ENCODE data around the gene PAX8. TPM values are rescaled to one million over a fixed set of nuclear protein-coding genes. Genes with fewer than 3 reads are reported as not detected.

Gene PAX8
- total RNA-seq, 4 donors from 2014 or later = 2.3 to 7.7 (median 5.6) TPM

- Histone ChIP-seq H3K4me1 (peaks cover 11% of the 10 kb centered on the region), H3K9me3 (no peaks in the 10 kb centered on the region), H3K27me3 (no peaks in the 10 kb centered on the region), H3K27ac (no peak overlapping the region), H3K36me3 (peaks cover 4% of the 10 kb centered on the region), H3K4me3 (no peak overlapping the region)
- no peak for DNase-seq (ENCODE audit: low spot score in 2 of 2)
- TF ChIP-seq EP300 (IDR thresholded peaks at IDR 0.05) (no peak), POLR2A (IDR thresholded peaks at IDR 0.05) (no peak), POLR2AphosphoS5 (IDR thresholded peaks at IDR 0.05) (no peak), CTCF (IDR thresholded peaks at IDR 0.05) (no peak)
- WGBS = 93% methylated on average over 7 of the region's 8 CpGs
Measured at GRCh38 chr2:113183264-113183663, 95.5 kb downstream of the PAX8 start.

DNA sequence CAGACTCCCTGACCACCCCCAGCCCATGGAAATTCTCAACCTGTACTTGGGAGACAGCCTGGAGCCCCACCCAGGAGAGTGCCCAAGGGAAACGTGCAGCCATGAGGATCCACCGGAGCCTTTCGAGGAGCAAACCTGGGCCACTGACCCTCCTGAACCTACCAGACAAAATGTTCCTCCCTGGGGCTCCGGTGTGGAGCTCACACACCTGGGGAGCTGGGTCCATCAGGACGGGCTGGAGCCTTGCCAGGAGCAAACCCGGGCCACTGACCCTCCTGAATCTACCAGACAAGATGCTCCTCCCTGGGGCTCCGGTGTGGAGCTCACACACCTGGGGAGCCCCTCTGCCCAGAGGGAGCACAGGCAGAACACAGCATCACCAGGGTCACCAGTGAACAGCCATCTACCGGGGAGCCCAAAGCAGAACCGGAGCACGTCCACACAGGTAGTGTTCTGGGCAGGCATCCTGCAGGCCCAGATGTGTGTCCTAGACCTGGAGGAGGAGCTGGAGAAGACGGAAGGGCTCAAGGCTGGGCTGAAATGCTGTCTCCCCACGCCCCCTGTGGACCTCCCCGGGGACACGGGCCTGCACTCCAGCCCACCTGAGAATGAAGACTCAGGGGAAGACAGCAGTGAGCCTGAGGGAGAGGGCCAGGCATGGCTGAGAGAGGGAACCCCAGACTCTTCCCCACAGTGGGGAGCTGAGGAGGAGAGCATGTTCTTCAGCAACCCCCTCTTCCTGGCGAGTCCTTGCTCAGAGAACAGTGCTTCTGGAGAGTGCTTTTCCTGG lies 96.1 kb downstream of the PAX8 start:
- H3K36me3 ChIP-seq = peaks cover 4% of the 10 kb centered on the region
- no peaks in the 10 kb centered on the region for H3K9me3 ChIP-seq
- no peak overlapping the region for H3K27ac ChIP-seq
- DNase-seq (ENCODE audit: low spot score in 2 of 2) = no peak
- no peaks in the 10 kb centered on the region for H3K27me3 ChIP-seq
- peaks cover 11% of the 10 kb centered on the region for H3K4me1 ChIP-seq
- 80% methylated on average over 10 of the region's 15 CpGs for whole genome bisulfite sequencing
- no peak overlapping the region for H3K4me3 ChIP-seq
- TF ChIP-seq POLR2AphosphoS5 (IDR thresholded peaks at IDR 0.05) = no peak
- TF ChIP-seq POLR2A (IDR thresholded peaks at IDR 0.05) = no peak
- no peak for TF ChIP-seq EP300 (IDR thresholded peaks at IDR 0.05)

- Histone ChIP-seq H3K4me1 (peaks cover 11% of the 10 kb centered on the region), H3K9me3 (no peaks in the 10 kb centered on the region), H3K27me3 (no peaks in the 10 kb centered on the region), H3K27ac (no peak overlapping the region), H3K36me3 (peaks cover 4% of the 10 kb centered on the region), H3K4me3 (no peak overlapping the region)
- peak in 1 of 2 donors; percentile 41 for DNase-seq (ENCODE audit: low spot score in 2 of 2)
- WGBS = 60% methylated on average over 8 of the region's 8 CpGs
- no peak for TF ChIP-seq CTCF (IDR thresholded peaks at IDR 0.05)
- no peak for TF ChIP-seq EP300 (IDR thresholded peaks at IDR 0.05)
- TF ChIP-seq POLR2AphosphoS5 (IDR thresholded peaks at IDR 0.05) = no peak
- TF ChIP-seq POLR2A (IDR thresholded peaks at IDR 0.05) = no peak
Measured at GRCh38 chr2:113181258-113182051, 97.3 kb downstream of the PAX8 start.

DNA sequence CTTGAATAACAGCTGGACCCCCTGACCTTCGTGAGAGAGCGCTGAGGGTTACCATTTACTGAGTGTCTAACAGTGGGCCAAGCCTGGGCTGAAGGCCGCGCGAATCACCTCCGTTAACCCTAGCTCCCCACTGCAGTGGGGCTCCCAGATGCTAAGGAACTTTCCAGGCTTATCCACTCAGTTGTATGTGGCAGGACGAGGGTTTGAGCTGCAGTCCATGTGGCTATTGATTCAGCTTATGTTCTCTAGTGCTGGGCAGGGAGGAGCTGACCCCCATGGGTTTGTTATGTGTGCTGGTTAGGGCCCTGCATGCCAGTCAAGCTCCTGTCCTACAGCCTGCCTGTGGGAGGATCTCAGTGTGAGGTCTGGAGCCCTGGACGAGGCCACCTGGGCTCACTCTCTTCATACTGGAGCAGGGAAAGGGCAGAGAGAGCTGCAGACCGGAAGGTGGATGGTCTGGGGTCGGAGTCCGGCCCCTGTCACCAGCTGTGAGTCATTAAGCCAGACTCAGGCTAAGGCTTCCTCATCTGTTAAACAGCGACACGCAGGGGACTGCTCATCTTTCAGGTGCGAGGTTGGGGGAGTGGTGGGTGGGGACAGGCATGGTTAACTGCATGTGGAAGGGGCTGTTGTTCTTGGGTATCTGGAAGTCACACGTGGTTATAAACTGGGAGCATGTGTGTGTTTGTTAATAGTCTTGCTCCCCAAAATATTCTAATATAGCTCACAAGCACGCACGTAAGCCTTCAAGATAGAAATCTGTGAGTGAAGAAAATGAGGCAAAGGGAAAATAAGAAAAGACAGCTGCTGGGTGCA lies 98.4 kb downstream of the PAX8 start:
- 78% methylated on average over 12 of the region's 17 CpGs for WGBS
- Histone ChIP-seq H3K36me3 (peaks cover 4% of the 10 kb centered on the region), H3K27ac (no peak overlapping the region), H3K27me3 (no peaks in the 10 kb centered on the region), H3K4me3 (no peak overlapping the region), H3K4me1 (peaks cover 7% of the 10 kb centered on the region), H3K9me3 (no peaks in the 10 kb centered on the region)
- peak in 1 of 2 donors; percentile 26 for DNase-seq (ENCODE audit: low spot score in 2 of 2)
- no peak for TF ChIP-seq CTCF (IDR thresholded peaks at IDR 0.05)
- no peak for TF ChIP-seq POLR2A (IDR thresholded peaks at IDR 0.05)
- no peak for TF ChIP-seq POLR2AphosphoS5 (IDR thresholded peaks at IDR 0.05)
- no peak for TF ChIP-seq EP300 (IDR thresholded peaks at IDR 0.05)

DNA sequence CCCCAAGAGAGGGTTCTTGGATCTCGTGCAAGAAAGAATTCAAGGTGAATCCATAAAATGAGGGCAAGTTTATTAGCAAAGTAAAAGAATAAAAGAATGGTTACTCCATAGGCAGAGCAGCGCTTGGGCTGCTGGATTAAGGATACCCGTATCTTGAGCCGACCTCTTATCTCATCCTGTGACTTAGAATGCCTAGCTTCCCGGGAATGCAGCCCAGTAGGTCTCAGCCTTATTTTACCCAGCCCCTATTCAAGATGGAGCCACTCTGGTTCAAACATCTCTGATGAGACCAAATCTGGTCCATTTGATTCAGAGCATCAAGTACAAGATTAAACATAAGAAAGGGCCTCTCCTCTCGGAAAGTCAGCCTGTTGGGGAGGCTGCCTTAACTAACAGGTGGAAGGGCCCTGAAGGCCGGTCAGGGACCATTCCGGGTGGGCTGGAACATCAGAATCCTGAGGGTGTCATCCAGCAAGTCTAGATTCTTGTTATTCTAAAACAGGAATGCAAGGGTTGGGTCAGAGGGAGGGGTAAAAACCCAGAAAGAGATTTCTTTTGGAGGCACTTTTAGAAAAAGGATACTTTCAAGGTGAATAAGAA lies 99.2 kb downstream of the PAX8 start:
- H3K36me3 ChIP-seq = peaks cover 4% of the 10 kb centered on the region
- peaks cover 5% of the 10 kb centered on the region for H3K4me1 ChIP-seq
- no peak overlapping the region for H3K27ac ChIP-seq
- no peaks in the 10 kb centered on the region for H3K9me3 ChIP-seq
- H3K4me3 ChIP-seq = no peak overlapping the region
- 93% methylated on average over 8 of the region's 8 CpGs for WGBS
- no peaks in the 10 kb centered on the region for H3K27me3 ChIP-seq
- no peak for TF ChIP-seq POLR2AphosphoS5 (IDR thresholded peaks at IDR 0.05)
- TF ChIP-seq CTCF (IDR thresholded peaks at IDR 0.05) = no peak
- no peak for TF ChIP-seq POLR2A (IDR thresholded peaks at IDR 0.05)
- no peak for TF ChIP-seq EP300 (IDR thresholded peaks at IDR 0.05)
- DNase-seq (ENCODE audit: low spot score in 2 of 2) = peak in 1 of 2 donors; percentile 15

All from suprapubic skin (tissue), 4 donors.